MM.1S (cell line): ENCODE results near the gene JPH4.

ENCODE experiments used
- EZH2 ChIP-seq: fragments of 300-600 bp; sonication (generic); optimal IDR thresholded peaks from 2 replicates; pipeline ENCODE3; 2017; ENCODE audit warnings: low read depth, mild to moderate bottlenecking, antibody characterized with exemption, low read length, mixed read lengths
- EZH2phosphoT487 ChIP-seq: fragments of 300-600 bp; sonication (generic); IDR thresholded peaks from 2 replicates; pipeline ENCODE4 v1.6.1; 2018; ENCODE audit warnings: antibody characterized with exemption, low read length
- TF ChIP-seq, protein P1 (sequence below): fragments of 300-600 bp; sonication (generic); IDR thresholded peaks from 2 replicates; pipeline ENCODE4 v1.5.1; 2016; ENCODE audit warnings: antibody characterized with exemption, low read length, mixed read lengths

DNA sequence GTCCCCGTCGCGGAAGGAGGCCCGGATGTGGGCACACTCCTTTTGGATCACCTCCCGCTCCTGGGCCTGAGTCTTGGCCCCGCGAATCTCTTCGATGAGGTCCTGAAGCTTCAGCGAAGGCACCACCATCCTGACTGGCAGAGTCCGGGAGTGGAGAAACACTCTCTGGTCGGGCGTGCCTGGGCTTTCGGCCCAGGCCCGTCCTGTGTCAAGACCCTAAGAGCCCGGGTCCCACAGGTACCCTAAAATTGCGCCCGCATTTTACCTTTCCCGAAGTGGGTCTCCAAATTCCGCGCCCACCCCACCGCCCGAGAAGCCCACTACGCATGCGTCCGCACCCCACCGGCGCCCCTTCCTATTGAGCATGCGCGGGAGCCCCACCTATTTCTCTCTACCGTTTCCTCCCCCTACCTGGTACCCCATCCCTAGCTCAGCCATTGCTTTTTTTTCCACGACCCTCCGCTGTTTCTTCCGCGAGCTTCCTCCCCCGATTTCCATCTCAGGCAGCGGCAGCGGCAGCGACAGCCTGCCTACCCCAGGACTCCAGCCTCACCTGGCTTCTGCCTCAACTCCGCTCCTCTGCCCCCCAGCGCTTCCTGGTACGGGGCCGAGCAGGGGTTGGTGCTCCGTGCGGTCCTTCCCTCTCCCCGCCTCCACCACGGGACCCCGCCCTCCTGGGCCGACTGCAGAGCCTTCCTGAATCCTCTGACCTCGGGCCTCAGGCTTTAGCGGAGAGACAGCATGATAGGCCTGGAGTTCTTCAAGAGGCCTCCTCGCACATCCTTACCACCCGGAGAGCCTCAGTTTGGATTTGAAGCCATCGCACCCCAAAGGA is 11.2 kb downstream of the JPH4 start, which contains the start of gene AP1G2:
- TF ChIP-seq, protein P1, sequence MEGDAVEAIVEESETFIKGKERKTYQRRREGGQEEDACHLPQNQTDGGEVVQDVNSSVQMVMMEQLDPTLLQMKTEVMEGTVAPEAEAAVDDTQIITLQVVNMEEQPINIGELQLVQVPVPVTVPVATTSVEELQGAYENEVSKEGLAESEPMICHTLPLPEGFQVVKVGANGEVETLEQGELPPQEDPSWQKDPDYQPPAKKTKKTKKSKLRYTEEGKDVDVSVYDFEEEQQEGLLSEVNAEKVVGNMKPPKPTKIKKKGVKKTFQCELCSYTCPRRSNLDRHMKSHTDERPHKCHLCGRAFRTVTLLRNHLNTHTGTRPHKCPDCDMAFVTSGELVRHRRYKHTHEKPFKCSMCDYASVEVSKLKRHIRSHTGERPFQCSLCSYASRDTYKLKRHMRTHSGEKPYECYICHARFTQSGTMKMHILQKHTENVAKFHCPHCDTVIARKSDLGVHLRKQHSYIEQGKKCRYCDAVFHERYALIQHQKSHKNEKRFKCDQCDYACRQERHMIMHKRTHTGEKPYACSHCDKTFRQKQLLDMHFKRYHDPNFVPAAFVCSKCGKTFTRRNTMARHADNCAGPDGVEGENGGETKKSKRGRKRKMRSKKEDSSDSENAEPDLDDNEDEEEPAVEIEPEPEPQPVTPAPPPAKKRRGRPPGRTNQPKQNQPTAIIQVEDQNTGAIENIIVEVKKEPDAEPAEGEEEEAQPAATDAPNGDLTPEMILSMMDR, result no peak
- TF ChIP-seq EZH2phosphoT487 (no peak), EZH2 (no peak)
